Measurements from ENCODE around the gene ZBP1.

The ZBP1 gene

DNA sequence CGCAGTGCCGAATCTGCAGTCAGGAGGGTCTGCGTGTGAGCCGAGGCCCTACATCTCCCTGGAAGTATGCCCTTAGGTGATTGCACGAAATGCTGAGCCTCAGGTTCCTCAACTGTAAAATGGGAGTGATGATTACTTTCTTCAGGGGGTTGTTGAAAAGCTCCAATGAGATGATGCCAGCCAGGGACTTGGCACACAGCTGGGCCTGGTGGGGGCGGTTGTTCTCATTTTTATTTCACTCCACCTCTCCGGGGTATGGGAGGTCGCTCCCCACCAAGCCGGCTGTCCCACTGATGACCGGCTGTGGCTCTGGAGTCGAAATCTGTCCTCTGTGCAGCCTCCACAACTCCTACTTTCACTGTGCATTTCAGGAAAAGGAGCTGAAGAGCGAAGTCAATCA, 51.3 kb downstream of the ZBP1 start:
- no peak overlapping the region for H3K4me3 Mint-ChIP-seq
- H3K4me1 Mint-ChIP-seq: no peaks in the 10 kb centered on the region
- H3K27me3 Mint-ChIP-seq: peaks cover 80% of the 10 kb centered on the region
- H3K36me3 Mint-ChIP-seq (ENCODE audit: insufficient read depth): no peaks in the 10 kb centered on the region
- H3K27ac Mint-ChIP-seq (ENCODE audit: low read depth): no peak overlapping the region
- no peak for ATAC-seq (replicated peaks; ENCODE audit: extremely low read depth, poor library complexity, severe bottlenecking)
- no peak for DNase-seq (ENCODE audit: low spot score in 2 of 2)
- H3K9me3 Mint-ChIP-seq: no peaks in the 10 kb centered on the region

DNA sequence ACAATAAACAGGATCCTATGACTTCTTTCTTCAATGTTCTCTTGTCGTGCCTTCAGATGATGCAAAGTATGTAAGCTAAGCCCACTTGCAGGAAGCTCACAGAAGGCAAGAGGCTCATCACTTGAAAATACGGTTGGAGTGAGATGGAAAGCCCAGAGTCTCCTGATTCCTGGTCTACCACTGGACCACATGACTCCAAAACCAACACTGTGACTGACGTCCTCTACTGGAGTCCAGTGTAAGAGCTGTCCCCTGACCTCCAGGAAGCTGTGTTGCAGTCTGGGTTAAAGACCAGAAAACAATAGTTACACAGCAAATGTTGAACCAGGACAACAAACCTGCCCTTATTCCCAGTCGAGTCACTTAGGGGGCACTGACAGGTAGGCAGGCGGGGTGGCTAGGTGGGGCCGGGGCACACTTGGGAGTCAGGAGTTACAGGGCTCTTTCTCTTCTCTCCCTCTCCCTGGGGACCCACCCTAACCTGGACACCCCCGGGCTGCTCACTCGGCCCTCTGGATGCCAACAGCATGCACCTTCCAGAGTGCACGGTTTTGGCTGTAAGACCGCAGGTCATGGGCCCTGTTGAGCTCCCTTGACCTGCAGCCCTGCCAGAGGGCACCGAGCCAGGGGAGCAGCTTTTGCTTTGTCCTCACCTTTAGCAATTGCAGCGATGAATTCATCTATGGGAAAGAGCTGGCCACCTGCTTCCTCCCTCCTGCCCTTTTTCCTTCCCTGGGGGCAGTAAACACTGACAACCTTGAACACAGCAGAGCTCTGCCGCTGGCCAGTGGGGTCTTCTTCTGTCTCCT, 51.9 kb downstream of the ZBP1 start:
- peaks cover 80% of the 10 kb centered on the region for H3K27me3 Mint-ChIP-seq
- no peak for DNase-seq (ENCODE audit: low spot score in 2 of 2)
- no peak overlapping the region for H3K4me3 Mint-ChIP-seq
- no peaks in the 10 kb centered on the region for H3K36me3 Mint-ChIP-seq (ENCODE audit: insufficient read depth)
- H3K9me3 Mint-ChIP-seq: no peaks in the 10 kb centered on the region
- ATAC-seq (replicated peaks; ENCODE audit: extremely low read depth, poor library complexity, severe bottlenecking): no peak
- H3K27ac Mint-ChIP-seq (ENCODE audit: low read depth): no peak overlapping the region
- no peaks in the 10 kb centered on the region for H3K4me1 Mint-ChIP-seq

GRCh38 chr20:57567471-57568079, 52.7 kb downstream of the ZBP1 start:
- no peaks in the 10 kb centered on the region for H3K9me3 Mint-ChIP-seq
- H3K4me1 Mint-ChIP-seq: no peaks in the 10 kb centered on the region
- no peaks in the 10 kb centered on the region for H3K36me3 Mint-ChIP-seq (ENCODE audit: insufficient read depth)
- H3K27ac Mint-ChIP-seq (ENCODE audit: low read depth): no peak overlapping the region
- peaks cover 81% of the 10 kb centered on the region for H3K27me3 Mint-ChIP-seq
- no peak overlapping the region for H3K4me3 Mint-ChIP-seq
- ATAC-seq (replicated peaks; ENCODE audit: extremely low read depth, poor library complexity, severe bottlenecking): no peak
- DNase-seq (ENCODE audit: low spot score in 2 of 2): no peak

DNA sequence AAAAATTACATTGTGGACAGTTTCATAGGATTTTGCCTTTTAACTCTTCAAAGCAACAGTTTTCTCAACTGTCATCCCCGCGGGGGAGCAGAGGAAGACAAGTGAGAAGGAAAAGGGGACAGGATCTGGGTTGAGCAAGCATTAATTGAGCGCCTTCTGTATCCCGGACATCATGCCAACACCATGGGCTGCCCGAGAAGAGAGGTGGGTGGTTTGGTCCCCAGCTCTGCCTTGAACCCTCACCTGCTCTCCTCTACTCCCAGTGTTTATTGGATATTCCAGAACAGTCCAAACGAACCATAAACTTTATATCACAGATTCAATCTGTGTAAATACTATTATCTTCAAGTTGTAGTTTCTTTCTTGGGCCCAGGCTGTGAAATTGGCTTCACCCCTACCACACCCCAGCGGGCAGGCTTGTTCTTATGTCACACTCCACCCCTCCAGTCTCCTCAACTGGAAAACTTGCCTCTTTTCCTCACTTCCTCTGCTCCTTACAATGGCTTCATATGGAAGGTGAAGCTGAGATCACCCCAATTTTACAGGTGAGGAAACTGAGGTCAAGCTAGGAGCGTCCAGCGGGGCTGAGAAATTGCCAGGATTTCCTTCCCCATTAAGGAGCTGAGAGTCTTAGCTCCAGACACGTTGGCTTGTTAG, 53.3 kb downstream of the ZBP1 start:
- no peak overlapping the region for H3K4me3 Mint-ChIP-seq
- no peak for ATAC-seq (replicated peaks; ENCODE audit: extremely low read depth, poor library complexity, severe bottlenecking)
- DNase-seq (ENCODE audit: low spot score in 2 of 2): no peak
- H3K27me3 Mint-ChIP-seq: peaks cover 81% of the 10 kb centered on the region
- H3K9me3 Mint-ChIP-seq: no peaks in the 10 kb centered on the region
- H3K4me1 Mint-ChIP-seq: no peaks in the 10 kb centered on the region
- H3K27ac Mint-ChIP-seq (ENCODE audit: low read depth): no peak overlapping the region
- no peaks in the 10 kb centered on the region for H3K36me3 Mint-ChIP-seq (ENCODE audit: insufficient read depth)

GRCh38 chr20:57566399-57566798, 53.8 kb downstream of the ZBP1 start:
- Mint-ChIP-seq H3K36me3 (ENCODE audit: insufficient read depth) (no peaks in the 10 kb centered on the region), H3K9me3 (no peaks in the 10 kb centered on the region), H3K4me1 (no peaks in the 10 kb centered on the region), H3K27ac (ENCODE audit: low read depth) (no peak overlapping the region), H3K4me3 (no peak overlapping the region), H3K27me3 (peaks cover 79% of the 10 kb centered on the region)
- no peak for DNase-seq (ENCODE audit: low spot score in 2 of 2)
- ATAC-seq (replicated peaks; ENCODE audit: extremely low read depth, poor library complexity, severe bottlenecking): no peak

DNA sequence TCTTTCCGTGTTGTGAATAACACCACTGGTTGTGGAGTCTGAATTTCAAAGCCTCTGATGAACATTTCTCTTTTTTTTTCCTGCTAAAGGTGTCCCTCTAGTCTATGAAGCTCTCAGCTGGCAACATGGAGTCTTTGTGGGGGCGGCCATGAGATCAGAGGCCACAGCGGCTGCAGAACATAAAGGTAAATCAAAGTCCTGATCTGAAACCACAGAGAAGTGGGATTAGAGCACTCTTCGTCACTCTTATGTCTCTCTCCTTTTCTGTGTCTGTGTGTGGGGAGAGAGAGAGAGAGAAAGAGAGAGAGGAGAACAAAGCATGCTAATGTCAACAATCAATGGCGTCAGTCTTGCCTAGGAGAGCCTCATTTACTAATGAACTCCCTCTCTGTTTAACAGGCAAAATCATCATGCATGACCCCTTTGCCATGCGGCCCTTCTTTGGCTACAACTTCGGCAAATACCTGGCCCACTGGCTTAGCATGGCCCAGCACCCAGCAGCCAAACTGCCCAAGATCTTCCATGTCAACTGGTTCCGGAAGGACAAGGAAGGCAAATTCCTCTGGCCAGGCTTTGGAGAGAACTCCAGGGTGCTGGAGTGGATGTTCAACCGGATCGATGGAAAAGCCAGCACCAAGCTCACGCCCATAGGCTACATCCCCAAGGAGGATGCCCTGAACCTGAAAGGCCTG, 55.1 kb downstream of the ZBP1 start:
- no peaks in the 10 kb centered on the region for H3K9me3 Mint-ChIP-seq
- ATAC-seq (replicated peaks; ENCODE audit: extremely low read depth, poor library complexity, severe bottlenecking): no peak
- H3K4me1 Mint-ChIP-seq: no peaks in the 10 kb centered on the region
- H3K27ac Mint-ChIP-seq (ENCODE audit: low read depth): no peak overlapping the region
- no peak for DNase-seq (ENCODE audit: low spot score in 2 of 2)
- no peak overlapping the region for H3K4me3 Mint-ChIP-seq
- peaks cover 77% of the 10 kb centered on the region for H3K27me3 Mint-ChIP-seq
- no peaks in the 10 kb centered on the region for H3K36me3 Mint-ChIP-seq (ENCODE audit: insufficient read depth)

DNA sequence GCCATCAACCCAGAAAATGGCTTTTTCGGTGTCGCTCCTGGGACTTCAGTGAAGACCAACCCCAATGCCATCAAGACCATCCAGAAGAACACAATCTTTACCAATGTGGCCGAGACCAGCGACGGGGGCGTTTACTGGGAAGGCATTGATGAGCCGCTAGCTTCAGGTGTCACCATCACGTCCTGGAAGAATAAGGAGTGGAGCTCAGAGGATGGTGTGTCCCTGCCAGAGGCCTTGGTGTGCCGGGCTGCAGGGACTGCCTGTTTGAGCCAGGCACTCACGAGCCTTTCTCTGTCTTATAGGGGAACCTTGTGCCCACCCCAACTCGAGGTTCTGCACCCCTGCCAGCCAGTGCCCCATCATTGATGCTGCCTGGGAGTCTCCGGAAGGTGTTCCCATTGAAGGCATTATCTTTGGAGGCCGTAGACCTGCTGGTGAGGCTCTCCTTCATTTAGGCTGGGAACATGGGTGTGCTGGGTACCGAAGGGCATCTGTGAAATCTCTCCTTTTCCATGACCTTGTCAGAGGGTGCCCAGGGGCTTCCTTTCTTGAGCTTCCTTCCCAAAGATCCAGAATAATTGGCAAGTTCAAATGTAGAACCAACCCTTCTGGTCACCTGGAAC, 55.9 kb downstream of the ZBP1 start:
- Mint-ChIP-seq H3K27ac (ENCODE audit: low read depth) (no peak overlapping the region), H3K36me3 (ENCODE audit: insufficient read depth) (no peaks in the 10 kb centered on the region), H3K4me1 (no peaks in the 10 kb centered on the region), H3K27me3 (peaks cover 77% of the 10 kb centered on the region), H3K4me3 (no peak overlapping the region), H3K9me3 (no peaks in the 10 kb centered on the region)
- no peak for DNase-seq (ENCODE audit: low spot score in 2 of 2)
- ATAC-seq (replicated peaks; ENCODE audit: extremely low read depth, poor library complexity, severe bottlenecking): no peak

- Mint-ChIP-seq H3K27ac (ENCODE audit: low read depth) (no peak overlapping the region), H3K4me1 (no peaks in the 10 kb centered on the region), H3K27me3 (peaks cover 77% of the 10 kb centered on the region), H3K36me3 (ENCODE audit: insufficient read depth) (no peaks in the 10 kb centered on the region), H3K4me3 (no peak overlapping the region), H3K9me3 (no peaks in the 10 kb centered on the region)
- DNase-seq (ENCODE audit: low spot score in 2 of 2) (no peak), ATAC-seq (replicated peaks; ENCODE audit: extremely low read depth, poor library complexity, severe bottlenecking) (no peak)
Observed at GRCh38 chr20:57563522-57563921, 56.7 kb downstream of the ZBP1 start.

DNA sequence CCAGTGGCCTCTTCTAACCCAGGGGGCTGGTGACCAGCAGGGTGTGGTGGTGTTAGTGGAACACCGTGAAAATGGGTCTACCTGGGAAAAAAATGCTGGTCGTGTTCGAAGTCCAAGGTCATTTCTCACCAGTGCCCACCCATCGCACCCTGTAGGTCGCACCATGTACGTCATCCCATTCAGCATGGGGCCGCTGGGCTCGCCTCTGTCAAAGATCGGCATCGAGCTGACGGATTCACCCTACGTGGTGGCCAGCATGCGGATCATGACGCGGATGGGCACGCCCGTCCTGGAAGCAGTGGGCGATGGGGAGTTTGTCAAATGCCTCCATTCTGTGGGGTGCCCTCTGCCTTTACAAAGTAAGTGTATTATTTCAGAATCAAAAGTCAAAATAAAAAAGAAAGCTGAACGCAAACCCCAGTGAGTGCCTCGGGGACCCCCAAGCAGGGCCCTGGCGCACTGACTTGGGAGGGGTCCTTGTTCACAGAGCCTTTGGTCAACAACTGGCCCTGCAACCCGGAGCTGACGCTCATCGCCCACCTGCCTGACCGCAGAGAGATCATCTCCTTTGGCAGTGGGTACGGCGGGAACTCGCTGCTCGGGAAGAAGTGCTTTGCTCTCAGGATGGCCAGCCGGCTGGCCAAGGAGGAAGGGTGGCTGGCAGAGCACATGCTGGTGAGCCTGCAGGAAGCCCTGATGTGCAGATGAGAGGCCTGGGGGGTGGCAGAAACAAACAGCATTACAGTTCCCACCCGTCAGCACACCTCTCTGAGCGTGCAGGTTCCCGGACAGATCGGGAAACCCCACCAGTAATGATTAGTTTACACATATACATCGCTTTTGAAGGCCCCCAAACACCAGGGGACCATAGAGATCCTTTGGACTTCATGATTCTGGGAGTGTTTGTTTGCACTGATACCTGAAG, 57.4 kb downstream of the ZBP1 start:
- no peak overlapping the region for H3K27ac Mint-ChIP-seq (ENCODE audit: low read depth)
- peaks cover 77% of the 10 kb centered on the region for H3K27me3 Mint-ChIP-seq
- H3K36me3 Mint-ChIP-seq (ENCODE audit: insufficient read depth): no peaks in the 10 kb centered on the region
- ATAC-seq (replicated peaks; ENCODE audit: extremely low read depth, poor library complexity, severe bottlenecking): no peak
- no peak overlapping the region for H3K4me3 Mint-ChIP-seq
- H3K9me3 Mint-ChIP-seq: no peaks in the 10 kb centered on the region
- no peaks in the 10 kb centered on the region for H3K4me1 Mint-ChIP-seq
- no peak for DNase-seq (ENCODE audit: low spot score in 2 of 2)

GRCh38 chr20:57561356-57562279, 58.6 kb downstream of the ZBP1 start:
- peaks cover 78% of the 10 kb centered on the region for H3K27me3 Mint-ChIP-seq

More at GRCh38 chr20:57561356-57562279, 58.6 kb downstream of the ZBP1 start:
- Mint-ChIP-seq H3K4me1 (no peaks in the 10 kb centered on the region), H3K27ac (ENCODE audit: low read depth) (no peak overlapping the region), H3K36me3 (ENCODE audit: insufficient read depth) (no peaks in the 10 kb centered on the region), H3K9me3 (no peaks in the 10 kb centered on the region), H3K4me3 (no peak overlapping the region)
- ATAC-seq (replicated peaks; ENCODE audit: extremely low read depth, poor library complexity, severe bottlenecking) (no peak), DNase-seq (ENCODE audit: low spot score in 2 of 2) (no peak)
